ENCODE results near the gene MYO7A.

MYO7A gene

GRCh38 chr11:77195071-77195755 is 67.2 kb downstream of the MYO7A start:
- Histone ChIP-seq H3K9me2 (ENCODE audit: low read depth, low read length) (no peaks in the 10 kb centered on the region), H3K36me3 (ENCODE audit: insufficient read depth, low read length) (no peaks in the 10 kb centered on the region), H3K27ac (ENCODE audit: low read depth, low read length, poor library complexity, severe bottlenecking) (no peak overlapping the region), H3K9me3 (ENCODE audit: low read length) (no peaks in the 10 kb centered on the region), H3K4me2 (ENCODE audit: low read length) (no peak overlapping the region), H3K9ac (ENCODE audit: low read length) (no peak overlapping the region), H3K4me1 (ENCODE audit: insufficient read depth, low read length, severe bottlenecking) (no peaks in the 10 kb centered on the region), H3F3A (ENCODE audit: insufficient read depth, low read length) (no peaks in the 10 kb centered on the region), H3K79me2 (ENCODE audit: insufficient read depth, low read length) (no peaks in the 10 kb centered on the region), H3K27me3 (ENCODE audit: insufficient read depth, low read length) (no peaks in the 10 kb centered on the region), H3K4me3 (ENCODE audit: low read depth, low read length, poor library complexity, severe bottlenecking) (no peak overlapping the region), H2AFZ (ENCODE audit: low read length) (no peak overlapping the region), H4K20me1 (ENCODE audit: insufficient read depth, low read length) (no peaks in the 10 kb centered on the region)
- TF ChIP-seq CTCF (IDR thresholded peaks at IDR 0.05; ENCODE audit: low read length) (no peak), EZH2 (IDR thresholded peaks at IDR 0.05; ENCODE audit: borderline replicate concordance, low read length) (no peak)

GRCh38 chr11:77196961-77197360 is 68.9 kb downstream of the MYO7A start:
- Histone ChIP-seq H3K4me3 (ENCODE audit: low read depth, low read length, poor library complexity, severe bottlenecking) (no peak overlapping the region), H3K36me3 (ENCODE audit: insufficient read depth, low read length) (no peaks in the 10 kb centered on the region), H3K4me1 (ENCODE audit: insufficient read depth, low read length, severe bottlenecking) (no peaks in the 10 kb centered on the region), H2AFZ (ENCODE audit: low read length) (no peak overlapping the region), H3K4me2 (ENCODE audit: low read length) (no peak overlapping the region), H3F3A (ENCODE audit: insufficient read depth, low read length) (no peaks in the 10 kb centered on the region), H3K9ac (ENCODE audit: low read length) (no peak overlapping the region), H3K9me2 (ENCODE audit: low read depth, low read length) (no peaks in the 10 kb centered on the region), H3K79me2 (ENCODE audit: insufficient read depth, low read length) (no peaks in the 10 kb centered on the region), H4K20me1 (ENCODE audit: insufficient read depth, low read length) (no peaks in the 10 kb centered on the region), H3K27me3 (ENCODE audit: insufficient read depth, low read length) (no peaks in the 10 kb centered on the region), H3K9me3 (ENCODE audit: low read length) (no peaks in the 10 kb centered on the region), H3K27ac (ENCODE audit: low read depth, low read length, poor library complexity, severe bottlenecking) (no peak overlapping the region)
- TF ChIP-seq CTCF (IDR thresholded peaks at IDR 0.05; ENCODE audit: low read length): no peak

GRCh38 chr11:77197626-77198320 is 69.7 kb downstream of the MYO7A start:
- no peaks in the 10 kb centered on the region for H3K9me3 ChIP-seq (ENCODE audit: low read length)
- no peak overlapping the region for H3K9ac ChIP-seq (ENCODE audit: low read length)
- TF ChIP-seq EZH2 (IDR thresholded peaks at IDR 0.05; ENCODE audit: borderline replicate concordance, low read length) (no peak), CTCF (IDR thresholded peaks at IDR 0.05; ENCODE audit: low read length) (no peak)
- no peaks in the 10 kb centered on the region for H3K79me2 ChIP-seq (ENCODE audit: insufficient read depth, low read length)
- H3K27ac ChIP-seq (ENCODE audit: low read depth, low read length, poor library complexity, severe bottlenecking): no peak overlapping the region
- H3K4me2 ChIP-seq (ENCODE audit: low read length): no peak overlapping the region
- H2AFZ ChIP-seq (ENCODE audit: low read length): no peak overlapping the region
- H3K36me3 ChIP-seq (ENCODE audit: insufficient read depth, low read length): no peaks in the 10 kb centered on the region
- no peaks in the 10 kb centered on the region for H3K4me1 ChIP-seq (ENCODE audit: insufficient read depth, low read length, severe bottlenecking)
- H4K20me1 ChIP-seq (ENCODE audit: insufficient read depth, low read length): no peaks in the 10 kb centered on the region
- no peaks in the 10 kb centered on the region for H3F3A ChIP-seq (ENCODE audit: insufficient read depth, low read length)
- H3K9me2 ChIP-seq (ENCODE audit: low read depth, low read length): no peaks in the 10 kb centered on the region
- H3K27me3 ChIP-seq (ENCODE audit: insufficient read depth, low read length): no peaks in the 10 kb centered on the region
- no peak overlapping the region for H3K4me3 ChIP-seq (ENCODE audit: low read depth, low read length, poor library complexity, severe bottlenecking)

Data from OCI-LY1 (cell line).